Measurements from ENCODE around the gene CLCA4.

DNA sequence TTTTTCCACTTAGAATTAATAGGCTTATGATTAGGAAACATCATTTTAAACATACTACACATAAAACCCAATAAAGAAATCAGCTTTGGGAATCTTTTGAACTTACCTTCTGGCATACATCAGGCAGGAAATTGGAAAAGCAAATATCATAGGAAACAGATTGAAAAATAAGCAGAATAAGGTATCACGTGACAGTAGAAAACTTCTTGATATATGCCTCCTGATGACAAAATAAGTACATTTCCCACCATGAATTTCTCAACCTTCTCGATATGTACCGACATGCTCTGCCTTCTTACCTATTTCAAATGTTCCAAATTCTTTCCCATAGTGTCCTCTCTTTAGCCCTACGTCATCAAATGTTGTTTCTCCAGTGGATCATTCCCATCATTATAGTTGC, 72.4 kb downstream of the CLCA4 start:
- TF ChIP-seq, protein P1, sequence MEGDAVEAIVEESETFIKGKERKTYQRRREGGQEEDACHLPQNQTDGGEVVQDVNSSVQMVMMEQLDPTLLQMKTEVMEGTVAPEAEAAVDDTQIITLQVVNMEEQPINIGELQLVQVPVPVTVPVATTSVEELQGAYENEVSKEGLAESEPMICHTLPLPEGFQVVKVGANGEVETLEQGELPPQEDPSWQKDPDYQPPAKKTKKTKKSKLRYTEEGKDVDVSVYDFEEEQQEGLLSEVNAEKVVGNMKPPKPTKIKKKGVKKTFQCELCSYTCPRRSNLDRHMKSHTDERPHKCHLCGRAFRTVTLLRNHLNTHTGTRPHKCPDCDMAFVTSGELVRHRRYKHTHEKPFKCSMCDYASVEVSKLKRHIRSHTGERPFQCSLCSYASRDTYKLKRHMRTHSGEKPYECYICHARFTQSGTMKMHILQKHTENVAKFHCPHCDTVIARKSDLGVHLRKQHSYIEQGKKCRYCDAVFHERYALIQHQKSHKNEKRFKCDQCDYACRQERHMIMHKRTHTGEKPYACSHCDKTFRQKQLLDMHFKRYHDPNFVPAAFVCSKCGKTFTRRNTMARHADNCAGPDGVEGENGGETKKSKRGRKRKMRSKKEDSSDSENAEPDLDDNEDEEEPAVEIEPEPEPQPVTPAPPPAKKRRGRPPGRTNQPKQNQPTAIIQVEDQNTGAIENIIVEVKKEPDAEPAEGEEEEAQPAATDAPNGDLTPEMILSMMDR (IDR thresholded peaks at IDR 0.05; ENCODE audit: low read depth, low read length) = no peak
- TF ChIP-seq EZH2phosphoT487 (IDR thresholded peaks at IDR 0.05; ENCODE audit: low read depth) = no peak

Measured in OCI-LY3 (cell line).